Upper lobe of left lung (tissue), 4 donors: ENCODE data around the gene RIMKLA.

ENCODE experiments used
- CTCF ChIP-seq, 6 experiments: fragments of 450-650 bp in 4 of 6; fragments of 200-600 bp in 2 of 6; sonication (generic) in 2 of 6; IDR thresholded peaks; one replicate each; pipeline ENCODE4 v1.5.1; 2016 to 2019; ENCODE audit warnings: antibody characterized with exemption in 6 of 6
- EP300 ChIP-seq, 4 donors: sonication (generic); formaldehyde crosslinking; IDR thresholded peaks; one replicate each; pipeline ENCODE4 v1.5.1; 2017; ENCODE audit warnings: antibody characterized with exemption in 4 of 4, control low read depth in 2 of 4
- POLR2A ChIP-seq, 4 donors: fragments of 450-650 bp; IDR thresholded peaks; one replicate each; pipeline ENCODE4 v1.5.1; 2016 to 2017; ENCODE audit warnings: antibody characterized with exemption in 4 of 4, mild to moderate bottlenecking in 2 of 4
- POLR2AphosphoS5 ChIP-seq, 2 donors: sonication (generic); formaldehyde crosslinking; IDR thresholded peaks; one replicate each; pipeline ENCODE4 v1.5.1; 2017; ENCODE audit warnings: antibody characterized with exemption in 2 of 2

GRCh38 chr1:42431514-42431913 is 50.9 kb downstream of the RIMKLA start:
- TF ChIP-seq CTCF (IDR thresholded peaks at IDR 0.05) (no peak), POLR2A (IDR thresholded peaks at IDR 0.05) (no peak), EP300 (IDR thresholded peaks at IDR 0.05) (no peak), POLR2AphosphoS5 (IDR thresholded peaks at IDR 0.05) (no peak)
